ENCODE measurements around the gene RAB11FIP3.
"Not testable (repeated sequence)": the region's sequence is repeated elsewhere in the genome, so short reads cannot be mapped to it uniquely, and the experiment has no call there.

Gene RAB11FIP3

DNA sequence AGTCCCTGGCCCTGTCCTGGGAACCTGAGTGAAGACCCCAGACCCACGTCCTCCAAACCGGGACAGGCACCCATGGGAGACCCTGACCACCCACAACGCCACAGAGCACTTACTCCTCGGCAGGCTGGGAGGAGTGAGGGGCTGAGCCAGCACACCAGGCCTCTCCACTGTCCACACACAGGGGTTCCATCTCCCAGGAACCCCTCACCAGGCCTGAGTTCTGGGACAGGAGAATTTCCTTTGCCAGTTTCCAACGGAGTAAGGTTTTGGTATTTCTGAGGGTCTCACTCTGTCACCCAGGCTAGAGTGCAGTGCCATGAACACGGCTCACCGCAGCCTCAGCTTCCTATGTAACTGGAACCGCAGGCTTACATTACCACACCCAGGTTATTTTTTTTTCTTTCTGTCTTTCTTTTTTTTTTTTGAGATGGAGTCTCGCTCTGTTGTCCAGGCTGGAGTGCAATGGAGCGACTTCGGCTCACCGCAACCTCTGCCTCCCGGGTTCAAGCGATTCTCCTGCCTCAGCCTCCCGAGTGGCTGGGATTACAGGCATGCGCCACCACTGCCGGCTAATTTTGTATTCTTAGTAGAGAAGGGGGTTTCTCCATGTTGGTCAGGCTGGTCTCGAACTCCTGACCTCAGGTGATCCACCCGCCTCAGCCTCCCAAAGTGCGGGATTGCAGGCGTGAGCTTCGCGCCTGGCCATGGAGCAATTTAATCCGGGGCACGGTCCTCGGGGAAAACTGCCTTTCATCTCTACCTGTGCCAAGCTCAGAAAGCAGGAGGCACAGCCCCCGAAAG lies 45.3 kb upstream of the RAB11FIP3 start:
- Histone ChIP-seq H3K4me1 (peaks cover 44% of the 10 kb centered on the region), H3K9ac (0 out of 2 replicates have a peak overlapping the region, but pooled peaks have one; percentile 48), H3K36me3 (peaks cover 27% of the 10 kb centered on the region), H4K20me1 (peaks cover 34% of the 10 kb centered on the region), H3K9me3 (no peaks in the 10 kb centered on the region), H3K27ac (no peak overlapping the region), H3K27me3 (no peaks in the 10 kb centered on the region; the same call in 1 of the 2 replicates), H3K4me2 (peak overlapping the region; percentile 100), H3K4me3 (no peak overlapping the region)
- TF ChIP-seq Cebpa-rat (IDR thresholded peaks at IDR 0.05) = no peak

DNA sequence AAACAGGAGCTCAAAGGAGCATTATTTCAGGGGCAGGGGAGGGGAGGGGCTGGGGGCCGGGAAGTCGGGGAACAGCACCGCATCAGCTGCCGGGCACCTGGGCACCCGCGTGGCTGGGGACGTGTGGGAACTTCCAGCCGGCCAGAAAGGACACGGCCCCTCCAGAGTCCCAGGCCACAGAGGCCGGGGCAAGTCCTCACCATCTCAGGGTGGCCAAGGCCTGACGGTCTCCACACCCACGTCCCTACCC lies 44.8 kb upstream of the RAB11FIP3 start:
- Histone ChIP-seq H4K20me1 (peaks cover 34% of the 10 kb centered on the region), H3K9ac (peak overlapping the region; percentile 85), H3K4me1 (peaks cover 45% of the 10 kb centered on the region), H3K9me3 (no peaks in the 10 kb centered on the region), H3K4me3 (peak overlapping the region; percentile 89), H3K4me2 (peak overlapping the region; percentile 100), H3K36me3 (peaks cover 22% of the 10 kb centered on the region), H3K27me3 (no peaks in the 10 kb centered on the region; the same call in 1 of the 2 replicates), H3K27ac (peak overlapping the region; percentile 78; the same call in 1 of the 2 replicates)
- no peak for TF ChIP-seq Cebpa-rat (IDR thresholded peaks at IDR 0.05)

DNA sequence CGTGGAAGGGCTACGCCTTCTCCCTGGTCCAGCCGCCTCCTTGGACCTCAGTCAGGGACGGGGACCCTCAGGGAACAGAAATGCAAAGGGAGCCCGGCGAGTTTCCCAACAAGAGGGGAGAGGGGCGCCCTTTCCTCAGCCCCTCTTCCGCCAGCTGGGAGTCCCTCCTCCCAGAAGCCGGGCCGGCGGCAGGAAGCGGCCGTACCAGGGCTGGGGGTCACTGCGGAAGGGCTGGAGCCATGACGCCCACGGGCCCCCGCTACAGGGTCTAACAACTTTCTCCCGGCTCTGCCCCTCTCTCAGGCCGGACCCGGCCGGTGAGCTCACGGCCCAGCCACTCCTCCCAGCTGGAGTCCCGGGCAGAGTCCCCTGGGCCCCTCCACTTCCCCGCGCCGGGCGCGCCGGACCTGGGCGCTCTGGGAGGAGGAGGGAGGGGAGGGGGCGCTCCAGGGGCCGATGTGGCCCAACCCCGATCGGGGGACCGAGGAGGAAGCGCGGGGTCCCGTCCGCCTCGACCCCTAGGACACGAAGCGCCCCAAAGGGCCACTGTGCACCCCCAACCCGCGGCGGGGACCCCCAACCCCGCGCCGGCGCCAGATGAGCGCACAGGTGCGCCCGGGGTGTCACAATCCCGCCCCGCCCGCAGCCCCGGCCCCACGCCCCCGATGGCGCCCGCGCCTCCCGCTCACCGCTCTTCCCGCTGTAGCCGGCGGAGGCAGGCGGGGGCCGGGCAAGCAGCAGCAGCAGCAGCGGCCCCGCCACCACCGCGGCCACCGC lies 44.2 kb upstream of the RAB11FIP3 start:
- peak overlapping the region; percentile 85 for H3K9ac ChIP-seq
- peak overlapping the region; percentile 100 for H3K4me2 ChIP-seq
- H4K20me1 ChIP-seq = peaks cover 34% of the 10 kb centered on the region
- peak overlapping the region; percentile 78 for H3K27ac ChIP-seq
- H3K4me1 ChIP-seq = peaks cover 50% of the 10 kb centered on the region
- no peak for TF ChIP-seq Cebpa-rat (IDR thresholded peaks at IDR 0.05)
- H3K27me3 ChIP-seq = no peaks in the 10 kb centered on the region; the same call in 1 of the 2 replicates
- peak overlapping the region; percentile 89 for H3K4me3 ChIP-seq
- peaks cover 17% of the 10 kb centered on the region for H3K36me3 ChIP-seq
- H3K9me3 ChIP-seq = no peaks in the 10 kb centered on the region

DNA sequence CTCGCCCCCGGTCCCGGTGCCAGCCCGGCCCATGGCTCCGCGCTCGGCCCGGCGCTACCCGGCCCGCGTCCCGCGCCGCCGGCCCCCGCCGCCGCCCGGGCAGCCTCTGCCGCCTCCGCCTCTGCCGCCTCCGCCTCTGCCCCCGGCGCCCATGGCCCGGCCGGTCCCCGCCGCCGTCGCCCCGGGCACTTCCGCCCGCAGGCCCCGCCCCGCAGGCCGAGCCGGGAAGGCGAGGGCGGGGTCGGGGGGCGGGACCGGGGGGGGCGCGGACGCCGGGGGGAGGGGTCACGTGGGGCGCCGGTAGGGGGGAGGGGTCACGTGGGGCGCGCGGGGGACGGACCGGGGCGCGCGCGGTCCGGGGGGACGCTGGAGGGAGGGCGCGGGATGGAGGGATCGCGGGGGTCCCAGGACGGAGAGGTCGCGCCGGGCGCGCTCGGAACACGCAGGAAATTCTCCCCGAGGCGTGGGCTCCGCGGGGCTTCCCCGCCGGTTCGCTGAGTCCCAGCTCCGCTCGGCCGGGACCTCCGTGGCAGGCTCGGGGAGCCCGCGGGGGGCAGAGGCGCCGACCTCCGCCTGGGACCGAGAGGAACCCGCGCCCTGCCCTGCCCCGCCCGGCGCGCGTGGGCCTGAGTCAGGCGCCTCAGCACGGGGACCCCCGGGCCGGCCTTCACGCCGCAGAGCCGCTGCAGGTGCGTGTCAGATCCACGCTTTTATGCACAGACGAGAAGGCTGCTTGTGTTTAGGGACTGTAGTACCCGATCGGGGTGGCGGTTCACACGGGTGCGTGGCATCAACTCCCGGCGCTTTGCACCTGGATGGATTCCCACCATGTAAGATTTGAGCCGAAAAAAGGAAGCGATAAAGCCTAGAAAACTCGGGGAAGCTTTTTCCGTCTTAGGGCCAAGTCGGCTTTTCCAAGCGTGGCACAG lies 43.4 kb upstream of the RAB11FIP3 start, which contains the start of gene PGAP6:
Gene PGAP6, minus strand, starts transcription at position 190 of the 929 bp plus-strand sequence. Its CDS starts 157 bp downstream, at position 33.
- H3K4me1 ChIP-seq = peaks cover 56% of the 10 kb centered on the region
- peak within 1 kb of the TSS; percentile 89 for H3K27ac ChIP-seq
- H3K9ac ChIP-seq = peak within 1 kb of the TSS; percentile 85

DNA sequence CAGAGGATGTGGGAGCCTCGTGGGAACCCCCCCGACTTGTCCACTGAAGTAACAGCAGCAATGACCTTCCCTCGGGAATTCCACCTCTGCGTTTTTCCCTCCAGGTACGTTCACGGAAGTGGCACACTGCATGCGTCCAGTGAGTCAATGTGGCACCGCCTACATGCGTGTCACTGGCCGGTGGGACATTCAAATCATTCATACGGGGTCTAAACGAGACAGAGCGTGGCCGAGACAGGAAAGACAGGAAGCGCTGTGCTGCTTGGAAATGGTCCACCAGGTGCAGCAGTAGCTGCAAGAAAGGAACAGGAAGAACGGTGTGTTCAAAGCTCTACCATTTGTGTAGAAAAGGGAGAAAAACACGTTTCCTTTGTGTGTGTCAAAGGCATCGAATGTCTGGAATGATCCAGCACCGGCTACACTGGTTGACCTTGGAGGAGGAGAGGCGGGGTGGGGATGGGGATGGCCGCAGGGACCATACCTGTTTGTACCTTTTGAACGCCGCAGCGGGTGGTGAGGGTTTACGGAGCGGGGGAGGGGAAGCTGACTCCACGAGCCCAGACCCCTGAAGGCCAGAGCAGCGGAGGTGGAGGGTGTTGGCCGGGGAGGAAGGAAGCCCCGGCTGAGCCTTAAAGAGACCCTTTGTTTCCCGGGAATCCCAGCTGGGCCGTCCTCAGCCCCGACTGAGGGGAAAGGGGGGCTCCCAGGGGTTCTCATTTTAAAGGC lies 42.0 kb upstream of the RAB11FIP3 start:
- peaks cover 28% of the 10 kb centered on the region for H4K20me1 ChIP-seq
- 0 out of 2 replicates have a peak overlapping the region, but pooled peaks have one; percentile 21 for H3K27ac ChIP-seq
- no peak for TF ChIP-seq Cebpa-rat (IDR thresholded peaks at IDR 0.05)
- peaks cover 56% of the 10 kb centered on the region for H3K4me1 ChIP-seq
- H3K9ac ChIP-seq = peak overlapping the region; percentile 85; the same call in 1 of the 2 replicates
- peak overlapping the region; percentile 100 for H3K4me2 ChIP-seq
- no peaks in the 10 kb centered on the region; the same call in 1 of the 2 replicates for H3K27me3 ChIP-seq
- no peaks in the 10 kb centered on the region for H3K36me3 ChIP-seq
- H3K9me3 ChIP-seq = no peaks in the 10 kb centered on the region
- peak overlapping the region; percentile 89 for H3K4me3 ChIP-seq

More for the DNA sequence above, 43.4 kb upstream of the RAB11FIP3 start, which contains the start of gene PGAP6:
- Histone ChIP-seq H3K4me3 (peak within 1 kb of the TSS; percentile 89), H4K20me1 (peaks cover 29% of the 10 kb centered on the region), H3K9me3 (no peaks in the 10 kb centered on the region), H3K36me3 (peaks cover 8% of the 10 kb centered on the region), H3K4me2 (peak within 1 kb of the TSS; percentile 100), H3K27me3 (no peaks in the 10 kb centered on the region; the same call in 1 of the 2 replicates)
- TF ChIP-seq Cebpa-rat (IDR thresholded peaks at IDR 0.05) = no peak

DNA sequence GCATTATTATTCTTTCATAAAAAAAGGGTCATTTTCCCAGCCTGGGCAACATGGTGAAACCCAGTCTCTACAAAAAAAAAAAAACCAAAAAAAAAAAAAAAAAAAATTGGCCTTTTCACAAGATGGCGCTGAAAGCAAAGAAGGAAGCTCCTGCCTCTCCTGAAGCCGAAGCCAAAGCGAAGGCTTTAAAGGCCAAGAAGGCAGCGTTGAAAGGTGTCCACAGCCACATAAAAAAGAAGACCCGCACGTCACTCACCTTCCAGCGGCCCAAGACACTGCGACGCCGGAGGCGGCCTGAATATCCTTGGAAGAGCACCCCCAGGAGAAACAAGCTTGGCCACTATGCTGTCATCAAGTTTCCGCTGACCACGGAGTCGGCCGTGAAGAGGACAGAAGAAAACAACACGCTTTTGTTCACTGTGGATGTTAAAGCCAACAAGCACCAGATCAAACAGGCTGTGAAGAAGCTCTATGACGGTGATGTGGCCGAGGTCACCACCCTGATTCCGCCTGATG lies 38.8 kb upstream of the RAB11FIP3 start:
- Histone ChIP-seq H3K27ac (no peak overlapping the region), H3K4me3 (no peak overlapping the region), H3K4me1 (peaks cover 37% of the 10 kb centered on the region), H3K27me3 (no peaks in the 10 kb centered on the region; the same call in 1 of the 2 replicates), H3K9me3 (no peaks in the 10 kb centered on the region), H3K4me2 (peak overlapping the region; percentile 37; the same call in 1 of the 2 replicates), H3K9ac (no peak overlapping the region), H4K20me1 (no peaks in the 10 kb centered on the region), H3K36me3 (no peaks in the 10 kb centered on the region)
- no peak for TF ChIP-seq Cebpa-rat (IDR thresholded peaks at IDR 0.05)

DNA sequence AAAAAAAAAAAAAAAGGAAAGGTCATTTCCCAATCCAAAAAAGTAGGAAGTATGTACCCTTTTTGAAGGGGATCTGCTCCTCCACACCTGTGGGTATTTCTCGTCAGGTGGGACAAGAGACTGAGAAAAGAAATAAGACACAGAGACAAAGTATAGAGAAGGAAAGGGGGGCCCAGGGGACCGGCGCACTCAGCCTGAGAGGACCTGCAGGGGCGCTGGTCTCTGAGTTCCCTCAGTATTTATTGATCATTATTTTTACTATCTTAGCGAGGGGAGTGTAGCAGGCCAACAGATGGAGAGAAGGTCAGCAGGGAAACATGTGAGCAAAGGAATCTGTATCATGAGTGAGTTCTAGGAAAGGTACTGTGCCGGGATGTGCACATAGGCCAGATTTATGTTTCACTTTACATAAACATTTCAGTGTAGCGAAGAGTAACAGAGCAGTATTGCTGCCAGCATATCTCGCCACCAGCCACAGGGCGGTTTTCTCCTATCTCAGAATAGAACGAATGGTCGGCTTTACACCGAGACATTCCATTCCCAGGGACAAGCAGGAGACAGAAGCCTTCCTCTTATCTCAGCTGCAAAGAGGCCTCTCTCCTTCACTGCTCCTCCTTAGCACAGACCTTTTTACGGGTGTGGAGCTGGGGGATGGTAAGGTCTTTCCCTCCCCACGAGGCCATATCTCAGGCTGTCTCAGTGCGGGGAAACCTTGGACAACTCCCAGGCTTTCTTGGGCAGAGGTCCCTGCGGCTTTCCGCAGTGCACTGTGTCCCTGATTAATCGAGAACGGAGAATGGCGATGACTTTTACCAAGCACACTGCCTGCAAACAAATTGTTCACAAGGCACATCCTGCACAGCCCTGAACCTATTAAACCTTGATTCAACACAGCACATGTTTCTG lies 37.4 kb upstream of the RAB11FIP3 start:
- H3K4me1 ChIP-seq = peaks cover 32% of the 10 kb centered on the region
- not testable (repeated sequence) for H4K20me1 ChIP-seq, H3K27ac ChIP-seq, H3K4me2 ChIP-seq, H3K27me3 ChIP-seq, H3K9ac ChIP-seq, H3K36me3 ChIP-seq, H3K9me3 ChIP-seq, H3K4me3 ChIP-seq

DNA sequence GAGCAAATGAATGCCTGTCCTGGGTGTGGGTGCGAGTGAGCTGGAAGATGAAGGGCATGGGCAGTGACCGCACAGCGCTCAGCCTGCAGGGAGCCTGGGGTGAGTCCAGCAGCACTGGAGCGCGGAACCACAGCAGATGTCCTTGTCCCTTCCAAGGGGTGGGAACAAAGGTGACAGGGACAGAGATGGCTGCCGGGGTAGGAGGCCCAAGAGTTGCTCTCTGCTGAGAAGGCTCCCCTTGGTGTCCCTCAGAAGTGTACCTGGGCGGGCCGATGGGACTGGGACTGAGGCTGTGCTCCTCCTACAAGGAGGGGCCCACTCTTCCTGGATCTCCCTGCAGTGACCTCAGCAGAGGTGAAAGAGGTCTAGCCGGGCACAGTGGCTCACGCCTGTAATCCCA lies 36.1 kb upstream of the RAB11FIP3 start:
- Histone ChIP-seq H3K4me2 (no peak overlapping the region), H3K36me3 (no peaks in the 10 kb centered on the region), H3K4me1 (peaks cover 19% of the 10 kb centered on the region), H3K27ac (no peak overlapping the region), H4K20me1 (no peaks in the 10 kb centered on the region), H3K9me3 (no peaks in the 10 kb centered on the region), H3K4me3 (no peak overlapping the region), H3K27me3 (no peaks in the 10 kb centered on the region), H3K9ac (no peak overlapping the region)
- TF ChIP-seq Cebpa-rat (IDR thresholded peaks at IDR 0.05) = no peak

Measured in BLaER1 (cell line).